Sigmoid colon (tissue), 7 donors: ENCODE measurements around the gene CEACAM16. TPM values are rescaled to one million over a fixed set of nuclear protein-coding genes. Genes with fewer than 3 reads are reported as not detected.

Experiments used
- DNase-seq: peaks from one replicate; pipeline ENCODE4 v3.0.0-alpha.2; 2019
- H3K27ac ChIP-seq, 4 donors: fragments of 200-600 bp; sonication (generic); one replicate each; pipeline ENCODE4 v1.5.1; 2016 to 2019; ENCODE audit warnings: mild to moderate bottlenecking in 1 of 4
- H3K27me3 ChIP-seq, 3 donors: fragments of 200-600 bp; sonication (generic); one replicate each; pipeline ENCODE4 v1.5.1; 2019; ENCODE audit warnings: mild to moderate bottlenecking in 1 of 3
- H3K36me3 ChIP-seq, 4 donors: fragments of 200-600 bp; sonication (generic); one replicate each; pipeline ENCODE4 v1.5.1; 2016 to 2019
- H3K4me1 ChIP-seq, 4 donors: fragments of 200-600 bp; sonication (generic); one replicate each; pipeline ENCODE4 v1.5.1; 2017 to 2019
- H3K4me3 ChIP-seq, 4 donors: fragments of 200-600 bp; sonication (generic); one replicate each; pipeline ENCODE4 v1.5.1; 2017 to 2019; ENCODE audit warnings: mild to moderate bottlenecking in 2 of 4, moderate library complexity in 1 of 4
- H3K9me3 ChIP-seq, 4 donors: fragments of 200-600 bp in 3 of 4; sonication (generic) in 3 of 4; one replicate each; pipeline versions ENCODE4 v1.5.1 to v1.6.1; 2013 to 2019
- CTCF ChIP-seq, 4 experiments: fragments of 450-650 bp in 3 of 4; fragments of 200-600 bp in 1 of 4; IDR thresholded peaks; one replicate each; pipeline ENCODE4 v1.5.1; 2016 to 2019; ENCODE audit warnings: antibody characterized with exemption in 4 of 4, mild to moderate bottlenecking in 3 of 4, moderate library complexity in 2 of 4
- EP300 ChIP-seq, 4 donors: sonication (generic); formaldehyde crosslinking; IDR thresholded peaks; one replicate each; pipeline ENCODE4 v1.6.1; 2017; ENCODE audit warnings: antibody characterized with exemption in 4 of 4
- POLR2A ChIP-seq, 2 donors: fragments of 450-650 bp; IDR thresholded peaks; one replicate each; pipeline ENCODE4 v1.6.1; 2016; ENCODE audit warnings: antibody characterized with exemption in 2 of 2, mild to moderate bottlenecking in 2 of 2, moderate library complexity in 2 of 2
- POLR2AphosphoS5 ChIP-seq, 4 donors: sonication (generic); formaldehyde crosslinking; IDR thresholded peaks; one replicate each; pipeline ENCODE4 v1.6.1; 2017; ENCODE audit warnings: antibody characterized with exemption in 4 of 4
- WGBS, 2 donors: extraction: QIAGEN DNeasy Blood & Tissue Kit; methylation state at CpG; one replicate each; pipeline ENCODE4 v1.1.7; 2013; 5-methylcytosine and 5-hydroxymethylcytosine counted together
- intact Hi-C: fragments of 100-400 bp; cut with DNase I; formaldehyde crosslinking; loops from one replicate; pipeline ENCODE4 v1.15.1; 2023
- polyA plus RNA-seq, 3 donors: library from polyadenylated mRNA; stranded (reverse); fragments of 200-250 nt; gene quantifications; one replicate each; pipeline ENCODE4 v1.2.3, GENCODE V29; 2013
- small RNA-seq, 3 donors: library from RNA; depleted of rRNA; stranded (forward); fragments of <200 nt; gene quantifications; one replicate each; pipeline ENCODE3, GENCODE V24; 2016
- total RNA-seq, 4 donors: library from RNA; depleted of rRNA; stranded (reverse); fragments of >200 nt; gene quantifications; one replicate each; pipeline ENCODE4 v1.1.0, GENCODE V29; 2016
- donor health status: healthy with polysubstance abuse.
- donor health status: Bipolar disorder and iron deficiency.
- donor health status: healthy.

CEACAM16 gene
- total and polyA plus RNA-seq, 7 donors = not detected

GRCh38 chr19:44758596-44758995 is 59.6 kb downstream of the CEACAM16 start:
- H3K4me1 ChIP-seq = peaks cover 0 to 60% (median 55%) of the 10 kb centered on the region in 4 donors
- DNase-seq = peak; percentile 72
- TF ChIP-seq POLR2A (IDR thresholded peaks at IDR 0.05) = no peak
- TF ChIP-seq POLR2AphosphoS5 (IDR thresholded peaks at IDR 0.05) = no peak
- TF ChIP-seq EP300 (IDR thresholded peaks at IDR 0.05) = no peak
- no peak for TF ChIP-seq CTCF (IDR thresholded peaks at IDR 0.05)
- H3K27ac ChIP-seq = peak overlapping the region; percentile 87 to 94 (median 91)
- H3K27me3 ChIP-seq = no peaks in the 10 kb centered on the region
- peak overlapping the region in 3 of 4 donors; percentile 49 to 55 (median 55) for H3K4me3 ChIP-seq
- no peaks in the 10 kb centered on the region for H3K9me3 ChIP-seq
- 80 to 83% methylated on average over 9 of the region's 9 CpGs for WGBS, 2 donors
- H3K36me3 ChIP-seq = peaks cover 0 to 38% (median 10%) of the 10 kb centered on the region in 4 donors
- intact Hi-C loops = loop anchor here (10.0 kb wide), 1 partner anchor 746 kb away; the partner anchor contains the start of gene VASP

- WGBS, 2 donors = 82 to 83% methylated on average over 10 of the region's 10 CpGs
- Histone ChIP-seq H3K4me3 (no peak overlapping the region), H3K36me3 (peaks cover 0 to 38% (median 10%) of the 10 kb centered on the region in 4 donors)
Observed at GRCh38 chr19:44759083-44759804, 60.3 kb downstream of the CEACAM16 start.

More at GRCh38 chr19:44759083-44759804, 60.3 kb downstream of the CEACAM16 start:
- no peaks in the 10 kb centered on the region for H3K9me3 ChIP-seq
- peak; percentile 64 for DNase-seq
- TF ChIP-seq CTCF (IDR thresholded peaks at IDR 0.05) = no peak
- TF ChIP-seq EP300 (IDR thresholded peaks at IDR 0.05) = no peak
- TF ChIP-seq POLR2AphosphoS5 (IDR thresholded peaks at IDR 0.05) = no peak
- no peak for TF ChIP-seq POLR2A (IDR thresholded peaks at IDR 0.05)
- H3K27ac ChIP-seq = peak overlapping the region in 3 of 4 donors; percentile 90 to 94 (median 92)
- peaks cover 0 to 54% (median 48%) of the 10 kb centered on the region in 4 donors for H3K4me1 ChIP-seq
- intact Hi-C loops = loop anchor here (10.0 kb wide), 1 partner anchor 746 kb away; the partner anchor contains the start of gene VASP
- no peaks in the 10 kb centered on the region for H3K27me3 ChIP-seq

Small RNA genes within 50 kb of the gene (small RNA-seq; reads per million reads assigned to genes)
- 0 reads per million in 3 donors for gene RF00285

Other genes starting within 250 kb of the CEACAM16 start
- gene ZNF180, start 198.6 kb upstream of the CEACAM16 start, total RNA-seq = 10 to 100 TPM in 2 of 4 donors, 1 to 10 TPM in 2; 8.4 to 19.5 (median 10.2) TPM
- 1 to 10 TPM; 2.4 to 4.9 (median 4.8) TPM for gene ZNF180, start 198.6 kb upstream of the CEACAM16 start, polyA plus RNA-seq
- gene CEACAM20, start 169.5 kb upstream of the CEACAM16 start, total RNA-seq = under 1 TPM in 1 of 4 donors, not detected in 3; 0.36 TPM
- under 1 TPM in 1 of 3 donors, not detected in 2; 0.22 TPM for gene CEACAM20, start 169.5 kb upstream of the CEACAM16 start, polyA plus RNA-seq
- gene IGSF23, start 85.6 kb upstream of the CEACAM16 start, total RNA-seq = not detected
- not detected for gene IGSF23, start 85.6 kb upstream of the CEACAM16 start, polyA plus RNA-seq
- 10 to 100 TPM in 3 of 4 donors, 1 to 10 TPM in 1; 7.8 to 39.4 (median 14.6) TPM for gene PVR, start 55.2 kb upstream of the CEACAM16 start, total RNA-seq
- 10 to 100 TPM in 1 of 3 donors, 1 to 10 TPM in 2; 3.0 to 19.7 (median 4.6) TPM for gene PVR, start 55.2 kb upstream of the CEACAM16 start, polyA plus RNA-seq
- gene CEACAM19, start 27.7 kb upstream of the CEACAM16 start, total RNA-seq = 1 to 10 TPM; 1.3 to 5.3 (median 2.6) TPM
- 1 to 10 TPM in 1 of 3 donors, under 1 TPM in 2; 0.60 to 4.9 (median 0.69) TPM for gene CEACAM19, start 27.7 kb upstream of the CEACAM16 start, polyA plus RNA-seq
- 10 to 100 TPM; 13.9 to 69.0 (median 25.9) TPM for gene BCL3, start 49.6 kb downstream of the CEACAM16 start, total RNA-seq
- gene BCL3, start 49.6 kb downstream of the CEACAM16 start, polyA plus RNA-seq = 100 to 1,000 TPM in 1 of 3 donors, 10 to 100 TPM in 2; 44.4 to 104 (median 64.7) TPM
- gene CBLC, start 78.7 kb downstream of the CEACAM16 start, total RNA-seq = not detected
- gene CBLC, start 78.7 kb downstream of the CEACAM16 start, polyA plus RNA-seq = 10 to 100 TPM; 46.8 to 64.5 (median 58.0) TPM
- gene BCAM, start 110.0 kb downstream of the CEACAM16 start, total RNA-seq = 10 to 100 TPM in 3 of 4 donors, 1 to 10 TPM in 1; 6.1 to 36.3 (median 13.4) TPM
- 10 to 100 TPM in 1 of 3 donors, 1 to 10 TPM in 2; 1.2 to 19.9 (median 2.1) TPM for gene BCAM, start 110.0 kb downstream of the CEACAM16 start, polyA plus RNA-seq
- 10 to 100 TPM; 16.3 to 39.6 (median 27.3) TPM for gene NECTIN2, start 147.1 kb downstream of the CEACAM16 start, total RNA-seq
- gene NECTIN2, start 147.1 kb downstream of the CEACAM16 start, polyA plus RNA-seq = 10 to 100 TPM; 15.6 to 68.6 (median 27.3) TPM
- gene TOMM40, start 192.1 kb downstream of the CEACAM16 start, total RNA-seq = 10 to 100 TPM; 21.6 to 40.2 (median 33.1) TPM
- 10 to 100 TPM; 32.4 to 76.8 (median 32.4) TPM for gene TOMM40, start 192.1 kb downstream of the CEACAM16 start, polyA plus RNA-seq
- 100 to 1,000 TPM in 2 of 4 donors, 10 to 100 TPM in 2; 63.5 to 188 (median 92.2) TPM for gene APOE, start 206.6 kb downstream of the CEACAM16 start, total RNA-seq
- 100 to 1,000 TPM; 111 to 326 (median 208) TPM for gene APOE, start 206.6 kb downstream of the CEACAM16 start, polyA plus RNA-seq
- gene APOC1, start 215.5 kb downstream of the CEACAM16 start, total RNA-seq = 10 to 100 TPM in 1 of 4 donors, 1 to 10 TPM in 2, not detected in 1; 2.3 to 11.8 (median 5.8) TPM
- 10 to 100 TPM; 46.2 to 73.3 (median 49.9) TPM for gene APOC1, start 215.5 kb downstream of the CEACAM16 start, polyA plus RNA-seq
- not detected for gene APOC4, start 243.1 kb downstream of the CEACAM16 start, total RNA-seq
- gene APOC4, start 243.1 kb downstream of the CEACAM16 start, polyA plus RNA-seq = not detected
- not detected for gene APOC2, start 246.9 kb downstream of the CEACAM16 start, total RNA-seq
- 10 to 100 TPM in 1 of 3 donors, 1 to 10 TPM in 2; 3.0 to 10.6 (median 3.3) TPM for gene APOC2, start 246.9 kb downstream of the CEACAM16 start, polyA plus RNA-seq